ENCODE measurements around the gene SERGEF.

The SERGEF gene

GRCh38 chr11:17811352-17811751 lies 201.5 kb downstream of the SERGEF start:
- DNase-seq, result no peak

- DNase-seq, result no peak
Observed at GRCh38 chr11:17810746-17811145, 202.1 kb downstream of the SERGEF start.

GRCh38 chr11:17810041-17810440 lies 202.8 kb downstream of the SERGEF start:
- DNase-seq, result no peak

- no peak for DNase-seq
Observed at GRCh38 chr11:17807034-17807433, 205.8 kb downstream of the SERGEF start.

GRCh38 chr11:17805873-17806272 lies 207.0 kb downstream of the SERGEF start:
- DNase-seq, result no peak

GRCh38 chr11:17805043-17805442 lies 207.8 kb downstream of the SERGEF start:
- no peak for DNase-seq

GRCh38 chr11:17803754-17804334 lies 209.0 kb downstream of the SERGEF start:
- DNase-seq, result no peak

GRCh38 chr11:17802491-17802890 lies 210.4 kb downstream of the SERGEF start:
- DNase-seq, result no peak

- no peak for DNase-seq
Observed at GRCh38 chr11:17801166-17801565, 211.7 kb downstream of the SERGEF start.

GRCh38 chr11:17799147-17799546 lies 213.7 kb downstream of the SERGEF start:
- DNase-seq, result no peak

- DNase-seq, result no peak
Observed at GRCh38 chr11:17798716-17799115, 214.1 kb downstream of the SERGEF start.

- DNase-seq, result no peak
Observed at GRCh38 chr11:17798253-17798652, 214.6 kb downstream of the SERGEF start.

GRCh38 chr11:17796154-17796553 lies 216.7 kb downstream of the SERGEF start:
- DNase-seq, result no peak

GRCh38 chr11:17794981-17795380 lies 217.9 kb downstream of the SERGEF start:
- DNase-seq, result no peak

- no peak for DNase-seq
Observed at GRCh38 chr11:17793642-17794170, 219.1 kb downstream of the SERGEF start.

GRCh38 chr11:17792161-17792560 lies 220.7 kb downstream of the SERGEF start:
- no peak for DNase-seq

- DNase-seq, result no peak
Observed at GRCh38 chr11:17791144-17791543, 221.7 kb downstream of the SERGEF start.

- no peak for DNase-seq
Observed at GRCh38 chr11:17790453-17790852, 222.4 kb downstream of the SERGEF start.

GRCh38 chr11:17788084-17788483 lies 224.8 kb downstream of the SERGEF start:
- DNase-seq, result no peak

- DNase-seq, result no peak
Observed at GRCh38 chr11:17786824-17787525, 225.9 kb downstream of the SERGEF start.

GRCh38 chr11:17783878-17784277 lies 229.0 kb downstream of the SERGEF start:
- DNase-seq, result no peak

GRCh38 chr11:17782603-17783337 lies 230.1 kb downstream of the SERGEF start:
- DNase-seq, result no peak

- DNase-seq, result no peak
Observed at GRCh38 chr11:17782145-17782544, 230.7 kb downstream of the SERGEF start.

- no peak for DNase-seq
Observed at GRCh38 chr11:17781626-17782025, 231.2 kb downstream of the SERGEF start.
